Breast epithelium (tissue), 4 donors: ENCODE data around the gene C1QTNF2. TPM values are rescaled to one million over a fixed set of nuclear protein-coding genes. Genes with fewer than 3 reads are reported as not detected.

Experiments
- DNase-seq, 2 donors: peaks; one replicate each; pipeline ENCODE4 v3.0.0-alpha.2; 2019; ENCODE audit warnings: low spot score in 2 of 2
- H3K27ac ChIP-seq, 2 donors: fragments of 200-600 bp; sonication (generic) in 1 of 2; one replicate each; pipeline ENCODE4 v1.5.1; 2016 to 2019; ENCODE audit warnings: mild to moderate bottlenecking in 1 of 2
- H3K27me3 ChIP-seq, 2 donors: fragments of 200-600 bp; sonication (generic) in 1 of 2; one replicate each; pipeline versions ENCODE4 v1.5.1 to v1.6.0; 2017 to 2019; ENCODE audit warnings: control low read depth in 1 of 2, mild to moderate bottlenecking in 1 of 2
- H3K36me3 ChIP-seq: fragments of 200-600 bp; one replicate; pipeline ENCODE4 v1.5.1; 2019
- H3K4me1 ChIP-seq, 2 donors: fragments of 200-600 bp; sonication (generic); one replicate each; pipeline ENCODE4 v1.5.1; 2016 to 2019; ENCODE audit warnings: control low read depth in 1 of 2
- H3K4me3 ChIP-seq, 3 donors: fragments of 200-600 bp; sonication (generic); 1 replicate in 2 of 3; 2 replicates in 1 of 3; pipeline ENCODE4 v1.5.1; 2016 to 2019; ENCODE audit warnings: mild to moderate bottlenecking in 3 of 3, moderate library complexity in 2 of 3
- H3K9me3 ChIP-seq, 2 donors: fragments of 200-600 bp; sonication (generic) in 1 of 2; one replicate each; pipeline ENCODE4 v1.5.1; 2016 to 2019; ENCODE audit warnings: control low read depth in 1 of 2
- CTCF ChIP-seq, 3 donors: fragments of 450-650 bp; IDR thresholded peaks; one replicate each; pipeline ENCODE4 v1.5.1; 2016 to 2017; ENCODE audit warnings: antibody characterized with exemption in 3 of 3, mild to moderate bottlenecking in 3 of 3, moderate library complexity in 3 of 3
- POLR2A ChIP-seq: fragments of 450-650 bp; IDR thresholded peaks from one replicate; pipeline ENCODE4 v1.6.1; 2016; ENCODE audit warnings: antibody characterized with exemption, mild to moderate bottlenecking, moderate library complexity
- POLR2AphosphoS5 ChIP-seq, 3 donors: sonication (generic); formaldehyde crosslinking; IDR thresholded peaks; one replicate each; pipeline ENCODE4 v1.6.1; 2017; ENCODE audit warnings: antibody characterized with exemption in 3 of 3
- intact Hi-C: fragments of 100-400 bp; cut with DNase I; formaldehyde crosslinking; loops from one replicate; pipeline ENCODE4 v1.15.1; 2023; ENCODE audit warnings: low total_unique reads
- total RNA-seq, 3 donors: library from RNA; depleted of rRNA; stranded (reverse); fragments of >200 nt; gene quantifications; one replicate each; pipeline ENCODE4 v1.1.0, GENCODE V29; 2016

C1QTNF2 gene
- under 1 TPM; under 0.01 to 0.48 (median 0.44) TPM for total RNA-seq

GRCh38 chr5:160369990-160370712, at the start of gene C1QTNF2:
TSS of gene C1QTNF2 (minus strand) at chr5:160370626. CDS start at chr5:160355011, 15,615 bp downstream.
- intact Hi-C loops: no loop called here
- no peak for DNase-seq
- H3K36me3 ChIP-seq: no peaks in the 10 kb centered on the region
- H3K27me3 ChIP-seq: no peaks in the 10 kb centered on the region
- TF ChIP-seq POLR2A: no peak
- no peak for TF ChIP-seq POLR2AphosphoS5 (IDR thresholded peaks at IDR 0.05)
- TF ChIP-seq CTCF (IDR thresholded peaks at IDR 0.05): no peak
- peak within 1 kb of the TSS; percentile 38 to 56 for H3K27ac ChIP-seq
- no peaks in the 10 kb centered on the region for H3K9me3 ChIP-seq
- H3K4me1 ChIP-seq: no peaks in the 10 kb centered on the region
- peak within 1 kb of the TSS; percentile 59 to 90 (median 65) for H3K4me3 ChIP-seq

GRCh38 chr5:160420331-160420610, 49.8 kb upstream of the C1QTNF2 start:
- Histone ChIP-seq H3K36me3 (no peaks in the 10 kb centered on the region), H3K4me3 (no peak overlapping the region), H3K27me3 (no peaks in the 10 kb centered on the region), H3K27ac (no peak overlapping the region), H3K9me3 (no peaks in the 10 kb centered on the region), H3K4me1 (no peaks in the 10 kb centered on the region)
- intact Hi-C loops: no loop called here
- TF ChIP-seq CTCF (IDR thresholded peaks at IDR 0.05) (no peak), POLR2A (no peak), POLR2AphosphoS5 (IDR thresholded peaks at IDR 0.05) (no peak)
- DNase-seq: no peak

GRCh38 chr5:160419458-160420330, 49.3 kb upstream of the C1QTNF2 start:
- H3K4me1 ChIP-seq: no peaks in the 10 kb centered on the region
- TF ChIP-seq POLR2AphosphoS5 (IDR thresholded peaks at IDR 0.05): no peak
- no peak for TF ChIP-seq POLR2A
- no peak for TF ChIP-seq CTCF (IDR thresholded peaks at IDR 0.05)

GRCh38 chr5:160418561-160419457, 48.4 kb upstream of the C1QTNF2 start, which contains the start of gene SLU7:
TSS of gene SLU7 (minus strand) at chr5:160419081. CDS start at chr5:160415294, 3,787 bp downstream.
- H3K27me3 ChIP-seq: no peaks in the 10 kb centered on the region
- peak; percentile 92 to 95 for DNase-seq
- TF ChIP-seq POLR2AphosphoS5 (IDR thresholded peaks at IDR 0.05) (peak; percentile 65 to 96 (median 81)), POLR2A (peak; percentile 84), CTCF (IDR thresholded peaks at IDR 0.05) (no peak)
- intact Hi-C loops: no loop called here
- H3K36me3 ChIP-seq: no peaks in the 10 kb centered on the region
- H3K4me1 ChIP-seq: no peaks in the 10 kb centered on the region
- peak within 1 kb of the TSS; percentile 80 to 90 (median 84) for H3K4me3 ChIP-seq
- no peaks in the 10 kb centered on the region for H3K9me3 ChIP-seq
- peak within 1 kb of the TSS; percentile 95 to 96 for H3K27ac ChIP-seq

More at GRCh38 chr5:160419458-160420330, 49.3 kb upstream of the C1QTNF2 start:
- no peaks in the 10 kb centered on the region for H3K9me3 ChIP-seq
- no peaks in the 10 kb centered on the region for H3K36me3 ChIP-seq
- DNase-seq: no peak
- intact Hi-C loops: no loop called here
- H3K27ac ChIP-seq: peak overlapping the region; percentile 95 to 96
- peak overlapping the region; percentile 80 to 90 (median 84) for H3K4me3 ChIP-seq
- no peaks in the 10 kb centered on the region for H3K27me3 ChIP-seq
